GM21737 (cell line): ENCODE measurements around the gene CLSTN2.

Experiments
- ATAC-seq: cut with Tn5 transposase; IDR thresholded peaks from one replicate; pipeline ENCODE4 v1.9.1; 2021; ENCODE audit warnings: mild to moderate bottlenecking, moderate library complexity; ENCODE audit not compliant: unreplicated experiment

CLSTN2 gene

GRCh38 chr3:140472306-140473020 lies 537.5 kb downstream of the CLSTN2 start:
- ATAC-seq, result no peak

DNA sequence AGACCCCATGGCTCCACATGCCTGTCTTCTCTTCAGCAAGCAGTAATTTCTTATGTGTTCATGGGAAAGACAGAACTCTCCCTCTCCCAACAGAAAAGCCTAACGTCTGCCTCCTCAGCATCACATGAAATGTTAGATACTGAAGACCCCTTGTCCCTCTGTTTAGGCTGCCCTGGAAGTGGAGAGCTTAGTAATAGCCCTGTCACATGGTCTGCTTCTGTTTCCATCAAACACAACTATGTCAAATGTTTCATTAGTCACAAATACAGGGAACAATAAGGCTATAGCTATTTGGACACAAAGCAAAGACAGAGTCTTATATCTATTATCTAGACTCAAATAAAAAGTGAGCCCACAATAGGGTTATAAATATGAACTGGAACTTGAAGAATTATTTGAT lies 552.6 kb downstream of the CLSTN2 start:
- ATAC-seq, result no peak

DNA sequence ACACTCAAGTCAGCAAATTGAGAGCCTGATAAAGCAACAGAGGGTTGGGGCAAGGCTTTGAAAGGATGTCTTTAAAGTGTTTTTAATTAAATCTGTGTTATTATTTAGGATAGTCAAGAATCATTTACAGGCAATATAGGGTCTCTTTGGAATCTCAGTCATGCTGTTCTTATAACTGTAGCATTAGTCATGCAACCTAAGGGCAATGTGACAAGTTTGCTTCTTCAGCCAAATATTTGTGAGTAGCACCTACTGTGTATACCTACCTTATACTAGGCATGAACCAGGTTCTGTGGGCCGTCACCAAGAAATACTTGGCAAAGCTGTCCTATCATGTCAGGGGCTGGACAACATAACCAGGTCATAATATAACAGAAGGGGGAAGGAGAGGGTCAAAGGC lies 558.3 kb downstream of the CLSTN2 start:
- no peak for ATAC-seq

DNA sequence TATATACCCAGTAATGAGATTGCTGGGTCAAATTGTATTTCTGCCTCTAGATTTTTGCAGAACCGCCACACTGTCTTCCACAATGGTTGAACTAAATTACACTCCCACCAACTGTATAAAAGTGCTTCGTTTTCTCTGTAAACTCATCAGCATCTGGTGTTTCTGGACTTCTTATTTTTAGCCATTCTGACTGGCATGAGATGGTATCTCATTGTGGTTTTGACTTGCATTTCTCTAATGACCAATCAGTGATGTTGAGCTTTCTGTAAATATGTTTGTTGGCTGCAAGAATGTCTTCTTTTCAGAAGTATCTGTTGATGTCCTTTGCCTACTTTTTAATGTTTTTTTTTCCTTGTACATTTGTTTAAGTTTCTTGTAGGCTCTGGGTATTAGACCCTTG lies 560.0 kb downstream of the CLSTN2 start:
- no peak for ATAC-seq

- ATAC-seq, result no peak
Measured at GRCh38 chr3:140497331-140497730, 562.3 kb downstream of the CLSTN2 start.

DNA sequence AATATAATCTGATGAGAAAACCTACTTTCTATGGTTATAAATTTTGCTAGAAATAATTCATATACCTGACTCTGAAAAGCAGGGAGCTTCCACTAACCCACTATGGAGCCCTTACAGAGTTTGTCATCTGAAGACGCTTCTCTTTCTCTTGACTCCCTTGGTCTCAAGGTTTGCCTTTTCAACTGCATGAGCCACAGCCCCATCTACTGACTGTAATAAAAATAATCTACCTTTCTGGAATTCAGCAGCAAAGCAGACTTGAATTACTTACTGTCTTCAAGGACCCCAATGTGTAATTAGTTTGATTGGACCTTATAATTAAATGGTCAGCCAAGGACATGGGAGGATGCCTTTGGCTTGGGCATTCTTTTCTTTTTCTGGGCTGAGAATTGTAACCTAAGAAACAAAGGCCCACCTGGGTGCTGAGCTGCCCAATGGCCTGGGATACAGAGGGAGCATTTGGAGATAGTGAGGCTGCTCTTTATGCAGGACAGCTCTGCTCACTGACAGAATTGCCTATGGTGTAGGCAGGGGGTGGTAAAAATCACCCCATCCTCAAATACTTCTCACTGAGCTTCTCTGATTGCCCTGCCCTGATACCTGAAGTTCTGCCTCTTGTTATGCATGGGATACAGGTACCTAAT lies 564.3 kb downstream of the CLSTN2 start:
- no peak for ATAC-seq

GRCh38 chr3:140500473-140500872 lies 565.5 kb downstream of the CLSTN2 start:
- no peak for ATAC-seq

GRCh38 chr3:140501061-140501769 lies 566.2 kb downstream of the CLSTN2 start:
- no peak for ATAC-seq

- no peak for ATAC-seq
Measured at GRCh38 chr3:140501770-140502364, 566.9 kb downstream of the CLSTN2 start.

DNA sequence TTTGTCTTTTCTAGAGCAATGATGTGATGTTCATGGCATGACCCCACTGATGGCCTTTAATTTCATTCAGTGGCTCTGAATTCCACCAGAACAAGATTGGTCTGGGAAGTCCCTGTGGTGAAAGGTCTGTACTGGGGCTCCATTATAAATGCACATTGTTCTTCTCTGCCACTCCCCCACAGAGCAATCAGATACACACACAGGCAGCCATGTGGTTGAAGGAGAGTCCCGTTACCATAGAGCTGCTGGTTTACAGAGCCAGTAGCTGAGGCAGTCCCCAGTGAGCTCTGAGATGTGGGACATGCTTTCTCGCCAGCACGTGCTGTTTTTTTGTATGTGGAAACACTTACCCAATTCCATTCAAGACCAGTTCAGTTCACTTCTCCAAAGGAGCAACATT lies 570.2 kb downstream of the CLSTN2 start:
- ATAC-seq, result peak; percentile 77

DNA sequence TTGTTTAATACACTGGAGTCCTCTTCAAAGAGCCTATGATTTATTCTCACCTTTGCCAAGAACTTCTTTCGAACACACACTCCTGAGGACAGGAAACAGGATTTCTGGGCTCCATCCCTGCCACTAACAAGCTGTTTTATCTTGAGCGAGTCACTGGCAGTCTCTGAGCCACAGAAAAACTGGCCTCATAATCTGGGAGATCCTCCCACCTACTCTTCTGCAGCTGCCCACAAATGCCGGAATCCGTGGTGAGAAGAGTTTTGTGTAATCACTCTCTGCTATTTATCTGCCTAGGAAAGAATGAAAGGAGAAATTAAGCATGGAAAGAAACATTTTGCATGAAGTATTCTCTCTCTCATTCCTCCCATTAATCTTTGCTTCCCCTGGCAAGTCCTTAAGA lies 570.9 kb downstream of the CLSTN2 start:
- ATAC-seq, result no peak

DNA sequence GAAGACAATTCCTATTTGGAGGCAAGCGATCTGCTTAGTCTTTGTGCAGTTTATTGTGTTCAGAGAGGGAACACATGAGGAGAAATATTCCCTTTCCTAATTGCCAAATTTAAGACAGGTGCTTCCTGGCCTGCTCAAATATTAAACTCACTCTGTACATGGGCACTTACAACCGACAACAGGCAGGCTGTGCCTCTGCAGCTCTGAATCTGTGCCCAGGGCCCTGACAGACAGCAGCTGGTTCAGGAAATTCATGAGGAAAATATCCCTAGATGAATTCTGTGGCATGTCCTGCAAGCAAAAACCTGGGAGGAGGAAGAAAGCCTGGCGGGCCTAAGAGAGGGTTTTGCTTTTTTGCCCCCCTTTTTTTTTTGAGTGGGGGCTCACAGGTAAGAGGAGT lies 573.6 kb downstream of the CLSTN2 start:
- ATAC-seq, result no peak

DNA sequence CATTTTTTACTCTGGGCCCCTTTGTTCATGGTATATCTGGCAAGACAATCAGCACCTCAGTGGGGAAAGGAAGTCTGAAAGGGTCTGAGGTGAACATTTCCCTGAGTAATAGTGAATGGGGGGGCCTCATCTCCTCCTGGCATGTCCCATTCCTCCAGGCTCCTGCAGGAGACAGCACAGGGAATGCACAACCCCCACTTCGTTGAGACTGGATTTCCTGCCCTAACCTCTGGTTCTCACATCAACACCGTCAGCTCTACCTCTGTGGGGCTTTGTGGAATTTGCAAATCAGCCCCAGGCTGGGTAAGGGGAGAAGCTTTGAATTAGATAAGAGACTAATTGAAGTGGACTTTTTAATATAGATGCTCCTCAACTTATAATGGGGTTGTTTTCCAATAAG lies 574.5 kb downstream of the CLSTN2 start:
- ATAC-seq, result no peak

DNA sequence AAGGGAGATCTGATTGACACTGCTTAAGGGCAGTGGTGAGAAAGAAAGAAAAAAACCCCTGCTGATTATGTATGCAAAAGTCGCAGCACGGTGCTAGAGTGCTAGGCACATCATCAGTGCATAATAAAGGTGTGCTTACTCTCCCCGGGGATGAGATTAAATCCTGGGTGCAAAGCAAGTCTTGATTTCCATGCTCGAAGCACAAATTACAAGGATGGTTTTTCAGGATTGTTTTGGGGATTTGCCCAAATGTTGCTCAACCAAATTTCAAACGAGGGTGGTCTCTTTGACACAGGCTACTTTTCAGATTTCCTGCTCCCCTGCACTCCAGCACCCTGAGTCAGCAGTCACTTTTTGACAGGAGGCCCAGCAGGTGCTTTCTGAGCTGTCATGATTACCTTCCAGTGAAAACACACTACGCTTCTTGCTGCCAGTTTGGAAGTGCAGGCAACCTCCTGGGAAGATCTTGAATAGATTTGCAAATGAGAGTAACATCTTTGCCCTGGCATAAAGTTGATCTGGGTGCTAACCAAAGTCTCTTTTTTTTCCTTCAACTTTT lies 575.4 kb downstream of the CLSTN2 start:
- no peak for ATAC-seq

DNA sequence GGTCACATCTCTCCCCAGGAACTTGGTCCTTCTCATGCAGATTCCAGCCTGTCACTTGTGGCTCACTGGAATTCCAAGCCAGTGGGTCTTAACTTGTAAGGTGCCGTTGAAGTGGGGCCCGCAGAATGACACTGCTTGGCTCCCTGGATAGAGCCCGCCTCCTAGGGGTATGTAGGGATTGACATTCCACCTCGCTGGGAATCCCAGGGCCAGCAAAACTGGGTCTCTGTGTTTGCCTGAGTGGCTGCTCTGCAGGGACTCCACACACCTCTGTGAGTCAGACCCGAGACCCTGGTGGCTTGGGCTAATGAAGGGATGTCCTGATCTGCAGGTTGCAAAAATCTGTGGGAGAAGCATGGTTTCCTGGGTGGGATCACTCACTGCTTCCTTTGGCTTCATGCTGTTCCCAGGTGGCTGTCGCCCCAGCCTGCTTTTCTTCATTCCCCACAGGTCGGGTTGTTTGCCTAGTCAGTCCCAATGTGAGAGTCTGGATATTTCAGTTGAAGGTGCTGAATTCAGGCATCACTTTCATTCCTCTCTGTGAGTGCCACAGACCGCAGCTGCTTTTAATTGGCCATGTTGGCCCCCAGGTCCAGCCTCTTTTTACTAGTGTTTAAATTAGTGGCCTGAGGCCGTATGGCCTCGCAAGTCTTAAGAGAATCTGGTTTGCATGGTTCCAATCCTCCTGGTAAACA lies 586.9 kb downstream of the CLSTN2 start:
- ATAC-seq, result no peak

GRCh38 chr3:140522653-140523380 lies 587.8 kb downstream of the CLSTN2 start:
- ATAC-seq, result no peak

- no peak for ATAC-seq
Measured at GRCh38 chr3:140523600-140523999, 588.6 kb downstream of the CLSTN2 start.

DNA sequence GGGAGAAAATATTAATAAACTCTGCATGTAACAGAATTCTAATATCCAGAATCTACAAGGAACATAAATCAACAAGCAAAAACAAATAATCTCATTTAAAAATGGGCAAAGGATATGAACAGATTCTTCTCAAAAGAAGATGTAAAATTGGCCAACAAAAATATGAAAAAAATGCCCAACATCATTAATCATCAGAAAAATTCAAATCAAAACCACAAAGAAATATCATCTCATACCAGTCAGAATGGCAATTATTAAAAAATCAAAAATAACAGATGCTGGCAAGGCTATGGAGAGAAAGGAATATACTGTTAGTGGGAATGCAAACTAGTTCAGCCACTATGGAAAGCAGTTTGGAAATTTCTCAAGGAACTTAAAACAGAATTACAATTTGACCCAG lies 592.2 kb downstream of the CLSTN2 start:
- ATAC-seq, result no peak

DNA sequence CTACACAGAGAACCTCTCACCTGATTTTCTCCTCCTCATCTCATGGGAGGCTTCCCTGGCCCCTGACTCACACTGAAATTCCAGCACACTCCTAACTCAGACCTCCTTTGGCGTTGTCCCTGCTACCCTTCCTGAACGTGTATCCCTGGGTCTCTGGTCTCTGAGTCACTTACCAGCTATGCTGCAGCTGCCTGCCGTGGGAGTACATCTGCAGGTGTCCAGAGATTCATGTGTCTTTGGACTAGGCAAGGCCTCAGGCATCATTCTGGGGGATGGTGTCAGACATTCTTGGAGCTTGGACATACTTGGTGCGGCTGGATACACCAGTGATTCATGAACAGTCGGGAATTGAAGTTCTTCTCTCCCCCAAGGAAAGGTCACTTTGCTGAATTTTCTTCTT lies 594.1 kb downstream of the CLSTN2 start:
- no peak for ATAC-seq

GRCh38 chr3:140529558-140529957 lies 594.6 kb downstream of the CLSTN2 start:
- no peak for ATAC-seq
